GM12892 (cell line): ENCODE data around the gene LSAMP.

ENCODE experiments used
- POLR2AphosphoS5 ChIP-seq: IDR thresholded peaks from 2 replicates; pipeline ENCODE4 v1.6.1; 2011; ENCODE audit warnings: low read depth, low read length, control low read depth
- TAF1 ChIP-seq: IDR thresholded peaks from 2 replicates; pipeline ENCODE4 v1.6.1; 2011; ENCODE audit warnings: low read depth, mild to moderate bottlenecking, control low read depth, low read length, borderline replicate concordance

GRCh38 chr3:115905871-115906270, 539.4 kb downstream of the LSAMP start:
- TF ChIP-seq POLR2AphosphoS5 (no peak), TAF1 (no peak)
